B cell (primary cell): Measurements from ENCODE around the gene PDGFRB. TPM values are rescaled to one million over a fixed set of nuclear protein-coding genes. Genes with fewer than 3 reads are reported as not detected.

ENCODE experiments used
- ATAC-seq: fragments of 200-7000 bp; cut with Tn5 transposase; one replicate; pipeline ENCODE4 v1.10.0; 2021; ENCODE audit warnings: low read depth, mild to moderate bottlenecking, moderate number of reproducible peaks, moderate library complexity
- CTCF ChIA-PET: fragments of 350-600 bp; sonication (Branson Sonifier 250); formaldehyde crosslinking; loops from one replicate; lab custom pipeline; 2021; ENCODE audit warnings: antibody characterized with exemption, inconsistent platforms; lab: Charles Lee
- POLR2A ChIA-PET: fragments of 350-600 bp; sonication (Branson Sonifier 250); formaldehyde crosslinking; loops from one replicate; lab custom pipeline; 2021; ENCODE audit warnings: antibody characterized with exemption; lab: Charles Lee
- DNase-seq: peaks from one replicate; pipeline ENCODE4 v3.0.0; 2013
- H2AFZ ChIP-seq: 2 replicates; pipeline ENCODE4 v1.6.1; 2012; ENCODE audit warnings: mild to moderate bottlenecking, low read depth, low read length; ENCODE audit not compliant: insufficient read depth, poor library complexity, severe bottlenecking
- H3K27ac ChIP-seq, 2 donors: 1 replicate in 1 of 2; 2 replicates in 1 of 2; pipeline ENCODE4 v1.5.1; 2012 to 2013; ENCODE audit warnings: low read length in 2 of 2, mild to moderate bottlenecking in 2 of 2, moderate library complexity in 1 of 2
- H3K27me3 ChIP-seq, 4 experiments: fragments of 200-600 bp in 1 of 4; sonication (generic) in 1 of 4; replicated peaks in 1 of 4; 1 replicate in 2 of 4; 2 replicates in 2 of 4; pipeline versions ENCODE4 v1.6.1 to v1.7.0; 2013 to 2016; ENCODE audit warnings: low read length in 3 of 4, mild to moderate bottlenecking in 2 of 4, mixed read lengths in 1 of 4, moderate library complexity in 1 of 4; ENCODE audit not compliant: insufficient read depth in 4 of 4, control insufficient read depth in 3 of 4; ENCODE audit errors: control extremely low read depth in 1 of 4
- H3K36me3 ChIP-seq, 2 experiments: replicated peaks in 1 of 2; 1 replicate in 1 of 2; 2 replicates in 1 of 2; pipeline versions ENCODE4 v1.6.1 to v1.7.1; 2013; ENCODE audit warnings: low read length in 1 of 2; ENCODE audit not compliant: insufficient read depth in 2 of 2, control insufficient read depth in 1 of 2; ENCODE audit errors: control extremely low read depth in 1 of 2, extremely low read depth in 1 of 2
- H3K4me1 ChIP-seq, 2 donors: fragments of 200-600 bp in 1 of 2; sonication (generic) in 1 of 2; 1 replicate in 1 of 2; 2 replicates in 1 of 2; pipeline versions ENCODE4 v1.5.1 to v1.6.1; 2013 to 2017; ENCODE audit warnings: low read length in 2 of 2; ENCODE audit not compliant: control insufficient read depth in 2 of 2, insufficient read depth in 2 of 2
- H3K4me2 ChIP-seq: replicated peaks from 2 replicates; pipeline ENCODE3; 2012; ENCODE audit warnings: mild to moderate bottlenecking, low read depth, low read length; ENCODE audit not compliant: poor library complexity, severe bottlenecking
- H3K4me3 ChIP-seq, 5 experiments: fragments of 200-600 bp in 1 of 5; sonication (generic) in 1 of 5; 1 replicate in 3 of 5; 2 replicates in 2 of 5; pipeline versions ENCODE4 v1.5.1 to v1.7.0; 2011 to 2016; ENCODE audit warnings: low read length in 4 of 5, mild to moderate bottlenecking in 4 of 5, low read depth in 2 of 5, control low read depth in 1 of 5, moderate library complexity in 1 of 5; ENCODE audit not compliant: insufficient read depth in 1 of 5; ENCODE audit errors: control extremely low read depth in 1 of 5, extremely low read depth in 1 of 5
- H3K79me2 ChIP-seq: fragments of 200-600 bp; sonication (generic); one replicate; pipeline ENCODE4 v1.6.0; 2016; ENCODE audit warnings: low read length; ENCODE audit not compliant: control insufficient read depth, insufficient read depth
- H3K9ac ChIP-seq: fragments of 200-600 bp; sonication (generic); 2 replicates; pipeline ENCODE4 v1.6.1; 2017; ENCODE audit warnings: mild to moderate bottlenecking, low read length, moderate library complexity
- H3K9me3 ChIP-seq, 3 donors: one replicate each; pipeline versions ENCODE4 v1.6.1 to v1.7.1; 2013; ENCODE audit warnings: low read length in 2 of 3; ENCODE audit not compliant: control insufficient read depth in 2 of 3, insufficient read depth in 1 of 3; ENCODE audit errors: control extremely low read depth in 1 of 3
- H4K20me1 ChIP-seq: 2 replicates; pipeline ENCODE4 v1.6.0; 2012; ENCODE audit warnings: mild to moderate bottlenecking, low read length; ENCODE audit not compliant: insufficient read depth, control insufficient read depth, poor library complexity, severe bottlenecking
- H3K27ac Mint-ChIP-seq: one replicate; pipeline ENCODE4 v1.8.0; 2021; ENCODE audit warnings: mixed read lengths
- H3K27me3 Mint-ChIP-seq: one replicate; pipeline ENCODE4 v1.8.0; 2021; ENCODE audit warnings: mixed read lengths
- H3K4me1 Mint-ChIP-seq: one replicate; pipeline ENCODE4 v1.8.0; 2021; ENCODE audit warnings: mixed read lengths
- H3K4me3 Mint-ChIP-seq: one replicate; pipeline ENCODE4 v1.8.0; 2021; ENCODE audit warnings: mixed read lengths
- H3K9me3 Mint-ChIP-seq: one replicate; pipeline ENCODE4 v1.8.0; 2022; ENCODE audit warnings: mixed read lengths; ENCODE audit not compliant: insufficient read depth
- EZH2 ChIP-seq: IDR thresholded peaks from 2 replicates; pipeline ENCODE4 v1.6.1; 2012; ENCODE audit warnings: borderline replicate concordance, low read depth, mild to moderate bottlenecking, moderate library complexity, low read length; ENCODE audit not compliant: insufficient read depth, poor library complexity, severe bottlenecking
- WGBS: methylation state at CpG from one replicate; pipeline ENCODE4 v1.1.5; 2013; ENCODE audit warnings: missing lambda C conversion rate; ENCODE audit not compliant: insufficient coverage; 5-methylcytosine and 5-hydroxymethylcytosine counted together
- intact Hi-C: fragments of 100-400 bp; cut with micrococcal nuclease; formaldehyde crosslinking; loops from one replicate; pipeline ENCODE4 v1.10.0; 2022
- polyA plus RNA-seq: library from polyadenylated mRNA; depleted of rRNA; stranded (reverse); fragments of >200 nt; gene quantifications from 2 replicates; pipeline ENCODE4 v1.2.3, GENCODE V29; 2012
- total RNA-seq, 2 donors: library from RNA; stranded (reverse); fragments of 120-200 nt in 1 of 2; gene quantifications; 1 replicate in 1 of 2; 2 replicates in 1 of 2; pipeline versions ENCODE4 v1.2.3 to v1.2.4, GENCODE V29; 2013 to 2022
- TF ChIP-seq, protein P1 (sequence below): fragments of 200-600 bp; IDR thresholded peaks from one replicate; pipeline ENCODE4 v1.8.0; 2022; ENCODE audit warnings: antibody characterized with exemption, mild to moderate bottlenecking

PDGFRB gene
- total and polyA plus RNA-seq, 2 donors (not counting 1 experiment from before 2014, with no cell fraction given) = 0.42 to 3.6 TPM

- Histone ChIP-seq H3K27me3 (no peaks in the 10 kb centered on the region), H3K36me3 (no peaks in the 10 kb centered on the region), H2AFZ (no peak overlapping the region), H3K9me3 (no peaks in the 10 kb centered on the region), H3K4me3 (no peak overlapping the region), H3K4me1 (peaks cover 0 to 22% of the 10 kb centered on the region in 2 donors), H3K27ac (no peak overlapping the region), H3K9ac (no peak overlapping the region), H3K79me2 (no peaks in the 10 kb centered on the region), H3K4me2 (no peak overlapping the region), H4K20me1 (no peaks in the 10 kb centered on the region)
- Mint-ChIP-seq H3K4me3 (no peak overlapping the region), H3K9me3 (no peaks in the 10 kb centered on the region), H3K27ac (no peak overlapping the region), H3K4me1 (peaks cover 18% of the 10 kb centered on the region), H3K27me3 (no peaks in the 10 kb centered on the region)
- TF ChIP-seq, protein P1, sequence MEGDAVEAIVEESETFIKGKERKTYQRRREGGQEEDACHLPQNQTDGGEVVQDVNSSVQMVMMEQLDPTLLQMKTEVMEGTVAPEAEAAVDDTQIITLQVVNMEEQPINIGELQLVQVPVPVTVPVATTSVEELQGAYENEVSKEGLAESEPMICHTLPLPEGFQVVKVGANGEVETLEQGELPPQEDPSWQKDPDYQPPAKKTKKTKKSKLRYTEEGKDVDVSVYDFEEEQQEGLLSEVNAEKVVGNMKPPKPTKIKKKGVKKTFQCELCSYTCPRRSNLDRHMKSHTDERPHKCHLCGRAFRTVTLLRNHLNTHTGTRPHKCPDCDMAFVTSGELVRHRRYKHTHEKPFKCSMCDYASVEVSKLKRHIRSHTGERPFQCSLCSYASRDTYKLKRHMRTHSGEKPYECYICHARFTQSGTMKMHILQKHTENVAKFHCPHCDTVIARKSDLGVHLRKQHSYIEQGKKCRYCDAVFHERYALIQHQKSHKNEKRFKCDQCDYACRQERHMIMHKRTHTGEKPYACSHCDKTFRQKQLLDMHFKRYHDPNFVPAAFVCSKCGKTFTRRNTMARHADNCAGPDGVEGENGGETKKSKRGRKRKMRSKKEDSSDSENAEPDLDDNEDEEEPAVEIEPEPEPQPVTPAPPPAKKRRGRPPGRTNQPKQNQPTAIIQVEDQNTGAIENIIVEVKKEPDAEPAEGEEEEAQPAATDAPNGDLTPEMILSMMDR = no peak
- TF ChIP-seq EZH2 = no peak
- CTCF ChIA-PET = no interaction called here
- intact Hi-C loops = no loop called here
- POLR2A ChIA-PET = no interaction called here
- 12% methylated on average over 9 of the region's 10 CpGs for WGBS
- DNase-seq = no peak
- no peak for ATAC-seq
Observed at GRCh38 chr5:150065886-150066285, 89.8 kb downstream of the PDGFRB start.

DNA sequence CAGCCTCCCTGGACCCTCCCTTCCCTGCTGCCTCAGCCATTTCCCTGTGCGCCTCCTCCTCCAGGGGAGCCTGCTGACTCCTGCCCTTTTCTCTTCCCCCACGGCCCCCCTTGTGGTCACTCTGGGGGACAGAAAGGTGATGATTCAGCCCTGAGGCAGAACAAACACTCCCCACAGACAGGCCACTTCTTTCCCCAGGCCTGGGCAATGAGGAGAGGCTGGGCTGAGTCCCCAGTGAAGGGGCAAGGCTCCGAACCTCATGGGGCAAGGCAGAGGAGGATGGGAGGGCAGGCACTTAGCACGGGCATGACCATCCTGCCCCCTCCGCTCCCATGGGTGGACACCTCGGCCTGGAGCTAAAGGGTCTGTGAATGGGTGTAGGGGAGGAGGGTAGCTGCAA is 90.3 kb downstream of the PDGFRB start:
- no peaks in the 10 kb centered on the region for H3K9me3 ChIP-seq
- H3K4me1 ChIP-seq = peaks cover 0 to 22% of the 10 kb centered on the region in 2 donors
- POLR2A ChIA-PET = no interaction called here
- H3K27ac Mint-ChIP-seq = no peak overlapping the region
- H3K27me3 ChIP-seq = no peaks in the 10 kb centered on the region
- peaks cover 18% of the 10 kb centered on the region for H3K4me1 Mint-ChIP-seq
- no peaks in the 10 kb centered on the region for H4K20me1 ChIP-seq
- no peak for DNase-seq
- TF ChIP-seq, protein P1 = no peak
- TF ChIP-seq EZH2 = no peak
- H2AFZ ChIP-seq = no peak overlapping the region
- CTCF ChIA-PET = no interaction called here
- no peak overlapping the region for H3K4me2 ChIP-seq
- intact Hi-C loops = no loop called here
- no peak overlapping the region for H3K4me3 Mint-ChIP-seq
- 88% methylated on average over 5 of the region's 6 CpGs for WGBS
- no peaks in the 10 kb centered on the region for H3K79me2 ChIP-seq
- H3K9me3 Mint-ChIP-seq = no peaks in the 10 kb centered on the region
- no peak overlapping the region for H3K4me3 ChIP-seq
- no peak overlapping the region for H3K9ac ChIP-seq
- no peak overlapping the region for H3K27ac ChIP-seq
- no peaks in the 10 kb centered on the region for H3K27me3 Mint-ChIP-seq
- H3K36me3 ChIP-seq = no peaks in the 10 kb centered on the region
- no peak for ATAC-seq
